ENCODE results near the gene IRF6.
A peak's percentile ranks its signal among the peaks of the same experiment; 100 is the strongest.

Gene IRF6

DNA sequence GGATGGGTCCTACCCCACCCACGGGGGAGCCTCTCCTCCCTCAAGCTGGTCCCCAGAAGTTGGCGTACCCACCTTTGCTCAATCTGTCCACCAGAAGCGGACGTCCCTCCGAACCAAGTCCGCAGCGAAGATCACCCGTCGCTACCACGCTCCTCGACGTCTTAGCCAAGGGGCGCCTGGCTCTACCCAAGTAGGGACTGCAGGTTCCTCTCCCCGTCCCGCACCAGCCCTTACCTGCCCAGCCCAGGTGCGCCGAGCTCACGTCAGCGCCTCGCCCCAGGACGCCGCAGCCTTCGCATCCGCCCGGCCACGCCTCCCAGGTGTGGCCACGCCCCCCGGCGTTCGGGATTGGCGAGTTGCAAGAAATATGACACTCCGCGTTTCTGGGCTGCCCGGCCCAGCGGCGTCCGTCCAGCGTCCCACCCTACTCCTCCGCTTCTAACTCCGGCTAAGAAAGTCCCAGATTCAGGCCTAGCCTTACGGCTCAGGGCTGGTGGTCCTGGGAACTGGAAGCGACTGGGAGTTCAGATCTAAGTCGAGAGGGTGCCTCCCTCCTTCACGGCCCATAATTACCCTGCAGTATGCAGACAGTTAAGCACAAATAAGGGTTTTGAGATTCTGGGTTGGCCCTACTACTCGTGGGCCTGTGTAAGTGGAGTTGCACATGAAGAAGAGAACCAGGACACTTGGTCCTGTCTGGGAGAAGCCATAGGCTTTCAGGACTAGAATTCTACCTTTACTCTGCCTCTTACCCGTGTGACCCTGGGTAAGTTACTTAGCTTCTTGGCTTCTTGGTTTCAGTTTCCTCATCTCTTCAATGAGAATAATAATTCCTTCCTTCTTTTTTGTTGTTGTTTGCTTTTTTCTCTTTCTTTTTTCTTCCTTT, at the start of gene IRF6:
TSS of gene IRF6 (minus strand) at position 268 of the 886 bp plus-strand sequence. CDS start 4,729 bp downstream, outside the sequence.
- peak; percentile 41 to 57 for DNase-seq (ENCODE audit: low read depth in 1 of 2, low spot score in 1 of 2)

- DNase-seq (ENCODE audit: low read depth in 1 of 2, low spot score in 1 of 2): no peak
Observed at GRCh38 chr1:209855623-209856022, 49.7 kb upstream of the IRF6 start.

GRCh38 chr1:209855006-209855405, 49.1 kb upstream of the IRF6 start:
- no peak for DNase-seq (ENCODE audit: low read depth in 1 of 2, low spot score in 1 of 2)

DNA sequence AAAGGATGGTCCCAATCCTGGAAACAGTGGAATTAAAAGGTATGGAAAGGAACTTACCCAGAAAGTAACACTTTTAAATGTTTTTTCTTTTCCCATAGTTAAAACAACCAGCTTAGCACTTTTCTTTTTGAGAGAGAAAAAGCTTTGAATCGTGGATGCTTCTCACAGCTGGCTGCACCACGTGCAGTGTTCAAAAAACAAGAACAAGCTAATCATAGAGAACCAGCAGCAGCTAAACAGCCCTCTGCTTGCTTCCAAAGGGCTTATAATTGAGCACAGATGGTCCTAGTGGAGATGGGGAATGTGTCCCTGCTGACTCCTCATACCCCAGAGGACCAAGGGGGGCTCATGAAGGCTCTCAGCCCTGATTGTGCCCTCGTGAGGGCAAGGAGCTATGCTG, 48.3 kb upstream of the IRF6 start:
- no peak for DNase-seq (ENCODE audit: low read depth in 1 of 2, low spot score in 1 of 2)

DNA sequence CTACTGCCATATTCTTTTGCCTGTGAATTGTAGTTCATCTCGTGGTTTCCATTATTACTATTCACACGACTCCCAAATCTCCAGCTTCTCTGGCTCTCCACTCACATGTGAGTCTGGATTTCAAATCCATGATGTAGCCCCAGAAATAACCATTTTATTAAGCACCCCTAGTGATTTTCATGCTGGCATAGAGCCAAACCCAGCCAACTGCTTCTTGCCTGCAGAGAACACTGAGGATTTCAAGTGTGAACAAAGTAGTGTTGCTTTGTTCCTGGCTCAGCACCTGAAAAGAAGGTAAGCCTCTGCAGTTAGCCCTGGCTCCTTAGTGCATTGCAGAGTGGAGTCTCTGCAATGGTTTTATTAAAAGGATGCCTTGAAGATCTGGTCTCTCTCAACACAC, 47.7 kb upstream of the IRF6 start:
- no peak for DNase-seq (ENCODE audit: low read depth in 1 of 2, low spot score in 1 of 2)

DNA sequence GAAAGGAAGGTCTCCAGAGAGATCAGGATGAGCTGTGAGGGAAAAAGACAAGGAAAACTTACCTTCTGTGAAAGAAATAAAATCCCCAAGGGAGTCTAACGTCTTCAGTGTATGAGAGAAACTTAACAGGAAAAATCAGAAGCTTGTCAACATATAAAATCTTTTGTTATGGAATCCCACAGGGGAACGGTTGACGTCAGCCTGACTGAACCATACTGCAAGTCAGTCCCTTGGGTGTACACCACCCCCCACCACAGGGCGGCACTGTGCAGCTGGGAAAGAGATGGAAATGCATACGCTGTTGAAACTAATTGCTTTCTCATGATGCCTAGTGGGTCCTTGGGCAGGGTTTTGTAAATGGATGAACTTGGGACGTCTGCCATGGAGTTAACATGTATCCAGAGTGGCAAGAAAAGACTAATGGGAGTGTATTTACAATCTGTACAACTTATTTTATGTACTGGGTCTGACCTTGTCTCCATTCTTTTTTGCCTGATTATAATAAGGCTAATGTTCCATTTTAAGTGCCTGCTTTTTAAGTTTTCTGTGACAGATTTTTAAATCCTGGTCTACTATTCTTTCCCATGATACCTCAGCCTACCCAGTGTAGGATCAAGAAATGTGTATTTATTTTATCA, 44.5 kb upstream of the IRF6 start:
- DNase-seq (ENCODE audit: low read depth in 1 of 2, low spot score in 1 of 2): no peak

DNA sequence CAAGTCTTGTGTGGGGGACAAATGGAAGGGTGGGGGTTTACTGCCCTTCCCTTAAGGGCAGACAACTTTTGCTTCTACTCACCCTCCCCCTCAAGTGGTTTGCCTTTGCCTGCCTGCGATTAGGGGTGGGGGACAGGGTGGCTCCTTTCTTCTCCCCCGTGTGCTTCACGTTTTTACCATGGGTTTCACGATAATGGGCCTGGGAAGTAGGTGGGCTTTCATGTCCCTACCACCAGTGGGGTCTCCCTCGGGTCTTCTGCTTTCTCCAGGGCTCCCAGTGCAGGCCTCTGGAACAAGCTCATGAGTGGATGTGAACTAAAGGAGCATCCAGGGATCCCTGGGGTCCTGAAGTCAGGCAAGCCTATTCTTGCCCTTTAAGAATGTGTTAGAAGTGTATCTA, 43.4 kb upstream of the IRF6 start:
- no peak for DNase-seq (ENCODE audit: low read depth in 1 of 2, low spot score in 1 of 2)

GRCh38 chr1:209845408-209845725, 39.4 kb upstream of the IRF6 start:
- DNase-seq (ENCODE audit: low read depth in 1 of 2, low spot score in 1 of 2): no peak

GRCh38 chr1:209844695-209845407, 38.9 kb upstream of the IRF6 start:
- no peak for DNase-seq (ENCODE audit: low read depth in 1 of 2, low spot score in 1 of 2)

DNA sequence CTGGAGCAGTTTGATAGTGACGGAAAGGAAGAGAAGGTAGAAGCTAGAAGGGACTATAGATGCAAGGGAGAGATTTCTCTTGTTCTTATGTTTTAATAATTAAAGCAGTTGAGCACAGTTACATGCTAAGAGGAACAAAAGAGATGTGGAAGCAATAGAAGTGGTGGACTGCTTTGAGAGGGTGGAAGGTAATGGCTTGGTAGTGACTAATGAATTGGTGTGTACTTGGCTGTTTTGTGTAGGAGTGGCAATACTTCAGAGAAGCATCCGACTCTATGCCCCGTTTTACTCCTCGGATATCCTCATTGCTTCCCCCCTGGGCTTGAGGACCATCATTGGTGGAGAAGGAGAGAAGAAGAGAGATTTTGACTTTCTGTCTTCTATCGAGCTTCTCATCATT, 34.7 kb upstream of the IRF6 start:
- no peak for DNase-seq (ENCODE audit: low read depth in 1 of 2, low spot score in 1 of 2)

DNA sequence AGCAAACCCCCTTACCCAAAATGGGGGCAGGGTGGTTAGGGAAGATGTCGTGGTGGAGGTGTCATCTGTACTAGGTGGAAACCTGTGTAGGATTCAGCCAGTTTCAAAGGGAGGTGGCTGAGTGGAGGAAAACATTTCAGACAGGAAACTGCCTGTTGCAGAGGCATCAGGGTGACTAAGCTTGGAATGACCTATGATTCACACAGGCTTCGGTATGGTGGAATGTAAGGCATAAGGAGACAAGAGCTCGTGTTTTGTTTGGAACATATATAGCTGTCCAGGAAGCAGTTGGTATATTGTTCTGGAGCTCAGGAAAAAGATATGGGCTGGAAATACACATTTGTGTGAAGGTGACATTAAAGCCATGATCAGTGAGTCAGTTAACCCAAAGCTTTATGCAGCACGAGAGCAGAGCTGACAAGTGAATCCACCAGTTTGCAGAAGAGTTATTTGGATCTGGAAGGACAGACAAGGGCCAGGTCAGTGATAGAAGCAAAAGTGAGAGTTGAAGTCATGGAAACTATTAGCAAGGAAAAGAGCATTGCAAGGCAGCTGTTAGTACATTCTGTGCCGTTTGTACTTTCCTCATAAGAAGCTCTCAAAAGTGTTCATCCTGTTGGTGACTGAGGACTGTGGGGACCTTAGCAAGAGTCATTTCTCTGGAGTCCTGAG, 34.1 kb upstream of the IRF6 start:
- no peak for DNase-seq (ENCODE audit: low read depth in 1 of 2, low spot score in 1 of 2)

GRCh38 chr1:209838537-209838936, 32.6 kb upstream of the IRF6 start:
- no peak for DNase-seq (ENCODE audit: low read depth in 1 of 2, low spot score in 1 of 2)

DNA sequence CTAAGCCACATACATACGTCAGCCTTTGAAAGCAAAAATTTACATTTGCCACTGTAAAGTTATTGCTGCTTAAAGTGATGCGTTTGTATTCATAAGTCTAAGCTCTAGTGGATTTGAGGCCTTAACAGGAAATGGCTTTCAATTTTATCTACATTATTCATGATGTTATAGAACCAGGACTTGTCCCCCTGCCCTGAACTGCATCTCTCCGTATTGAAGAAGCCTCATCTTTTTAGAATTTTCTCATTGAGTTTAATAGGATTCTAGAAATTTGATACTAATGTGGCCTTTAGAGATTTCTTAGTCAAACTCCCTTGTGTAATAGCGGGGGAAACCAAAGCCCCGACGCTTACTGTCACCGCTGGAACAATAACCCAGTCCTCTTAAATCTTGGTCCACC, 31.7 kb upstream of the IRF6 start:
- DNase-seq (ENCODE audit: low read depth in 1 of 2, low spot score in 1 of 2): no peak

GRCh38 chr1:209835782-209836298, 29.9 kb upstream of the IRF6 start:
- DNase-seq (ENCODE audit: low read depth in 1 of 2, low spot score in 1 of 2): no peak

GRCh38 chr1:209831615-209832014, 25.7 kb upstream of the IRF6 start:
- no peak for DNase-seq (ENCODE audit: low read depth in 1 of 2, low spot score in 1 of 2)

DNA sequence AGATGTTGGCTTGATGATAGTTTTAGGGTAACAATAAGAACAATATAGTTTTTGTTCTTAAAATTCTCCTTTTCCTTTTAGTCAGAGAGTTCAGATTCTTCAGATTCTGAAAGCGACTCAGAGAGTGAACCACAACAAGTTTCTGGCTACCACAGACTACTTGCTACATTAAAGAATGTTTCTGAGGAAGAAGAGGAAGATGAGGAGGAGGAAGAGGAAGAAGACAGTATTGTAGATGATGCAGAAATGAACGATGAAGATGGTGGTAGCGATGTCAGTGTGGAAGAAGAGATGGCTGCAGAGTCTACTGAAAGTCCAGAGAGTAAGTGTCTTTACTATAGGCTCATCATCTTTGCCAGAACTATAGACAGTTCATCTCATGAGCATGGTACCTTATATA, 24.8 kb upstream of the IRF6 start:
- DNase-seq (ENCODE audit: low read depth in 1 of 2, low spot score in 1 of 2): no peak

- no peak for DNase-seq (ENCODE audit: low read depth in 1 of 2, low spot score in 1 of 2)
Observed at GRCh38 chr1:209829716-209830115, 23.8 kb upstream of the IRF6 start.

- peak; percentile 81 to 84 for DNase-seq (ENCODE audit: low read depth in 1 of 2, low spot score in 1 of 2)
Observed at GRCh38 chr1:209827384-209828262, 21.7 kb upstream of the IRF6 start, which contains the start of gene UTP25. Gene UTP25 (plus strand): TSS chr1:209827972. CDS start chr1:209828064, 92 bp downstream.

DNA sequence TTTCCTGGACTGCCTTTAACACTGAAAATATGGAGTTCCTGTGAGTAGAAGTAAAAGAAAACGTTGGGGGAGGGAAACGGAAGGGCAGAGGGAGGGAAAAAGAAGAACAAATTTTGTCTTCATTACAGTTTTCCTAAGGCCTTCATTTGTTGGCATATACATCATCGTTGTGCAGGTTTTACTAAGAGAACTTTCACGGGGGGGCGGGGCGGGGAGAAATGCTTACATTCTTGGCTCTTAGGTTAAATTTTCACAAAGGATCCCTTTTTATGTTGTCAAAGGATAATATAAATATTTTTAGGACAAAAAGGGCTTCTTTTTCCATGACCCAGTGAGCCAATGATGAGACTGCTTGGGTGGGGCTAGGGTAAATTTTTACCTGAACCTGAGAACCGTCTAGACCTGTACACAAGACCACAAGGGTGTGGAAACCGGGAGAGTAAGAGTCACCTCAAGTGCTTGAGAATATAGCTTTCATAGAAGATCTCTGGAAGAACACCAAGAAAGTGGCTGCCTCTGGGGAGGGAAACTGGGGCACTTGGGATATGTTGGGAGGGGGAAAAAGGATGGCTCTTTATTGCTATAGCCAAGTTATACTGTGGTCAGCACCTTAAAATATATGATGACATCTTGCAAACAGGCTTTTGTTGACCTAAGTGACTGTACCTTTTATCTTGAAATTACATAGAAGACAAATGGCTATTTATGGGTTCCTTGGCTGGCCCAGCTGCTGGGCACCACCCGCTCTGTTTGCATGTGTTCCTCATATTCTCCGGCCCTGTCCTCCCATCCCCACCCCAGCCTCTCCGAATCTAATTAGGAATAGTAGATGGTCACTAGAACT, 19.9 kb upstream of the IRF6 start:
- no peak for DNase-seq (ENCODE audit: low read depth in 1 of 2, low spot score in 1 of 2)

Data from activated T-helper 1 cell treated with anti-CD3 and anti-CD28 coated beads, Interleukin-2, amount 50 U/mL, for 16 hours (primary cell).